H9 (cell line): ENCODE measurements around the gene NPBWR2. TPM values are rescaled to one million over a fixed set of nuclear protein-coding genes. Genes with fewer than 3 reads are reported as not detected.
A peak's percentile ranks its signal among the peaks of the same experiment; 100 is the strongest.

Experiments used
- DNase-seq: peaks from one replicate; pipeline ENCODE4 v3.0.0-alpha.2; 2017
- H2AFZ ChIP-seq: one replicate; pipeline ENCODE4 v1.6.1; 2013; ENCODE audit warnings: mild to moderate bottlenecking, low read length, control low read depth, moderate library complexity
- H2AK5ac ChIP-seq: 2 replicates; pipeline ENCODE4 v1.6.1; 2013; ENCODE audit warnings: low read length, control low read depth, mixed read lengths; ENCODE audit not compliant: insufficient read length
- H2BK120ac ChIP-seq: one replicate; pipeline ENCODE4 v1.6.1; 2013; ENCODE audit warnings: low read depth, mild to moderate bottlenecking, low read length, control low read depth, inconsistent platforms; ENCODE audit not compliant: poor library complexity, severe bottlenecking
- H2BK12ac ChIP-seq: 2 replicates; pipeline ENCODE4 v1.6.1; 2013; ENCODE audit warnings: low read length, control low read depth, mixed read lengths, low read depth; ENCODE audit not compliant: insufficient read length
- H2BK15ac ChIP-seq: 2 replicates; pipeline ENCODE4 v1.6.1; 2013; ENCODE audit warnings: low read depth, low read length, control low read depth
- H2BK20ac ChIP-seq: one replicate; pipeline ENCODE4 v1.6.1; 2013; ENCODE audit warnings: low read depth, mild to moderate bottlenecking, low read length, control low read depth, inconsistent platforms; ENCODE audit not compliant: poor library complexity, severe bottlenecking
- H2BK5ac ChIP-seq: 2 replicates; pipeline ENCODE4 v1.6.1; 2013; ENCODE audit warnings: low read length, control low read depth, mixed read lengths; ENCODE audit not compliant: insufficient read length
- H3K14ac ChIP-seq: 2 replicates; pipeline ENCODE4 v1.6.1; 2013; ENCODE audit warnings: low read length, control low read depth; ENCODE audit not compliant: insufficient read depth
- H3K18ac ChIP-seq: 2 replicates; pipeline ENCODE4 v1.6.1; 2013; ENCODE audit warnings: low read depth, mild to moderate bottlenecking, mixed read lengths, low read length, control low read depth; ENCODE audit not compliant: insufficient read length
- H3K23ac ChIP-seq: 2 replicates; pipeline ENCODE4 v1.6.1; 2013; ENCODE audit warnings: low read length, control low read depth, mixed read lengths, low read depth; ENCODE audit not compliant: insufficient read length
- H3K23me2 ChIP-seq: 2 replicates; pipeline ENCODE4 v1.6.1; 2013; ENCODE audit warnings: low read depth, mild to moderate bottlenecking, mixed read lengths, low read length, control low read depth; ENCODE audit not compliant: insufficient read length, poor library complexity, severe bottlenecking
- H3K27ac ChIP-seq: 2 replicates; pipeline ENCODE4 v1.5.1; 2013; ENCODE audit warnings: low read length, control low read depth, mixed read lengths, low read depth; ENCODE audit not compliant: insufficient read length
- H3K27me3 ChIP-seq: 2 replicates; pipeline ENCODE4 v1.6.1; 2013; ENCODE audit warnings: low read length, control low read depth, inconsistent platforms; ENCODE audit not compliant: insufficient read depth
- H3K4ac ChIP-seq: 2 replicates; pipeline ENCODE4 v1.6.1; 2013; ENCODE audit warnings: low read depth, mild to moderate bottlenecking, control low read depth, inconsistent platforms, low read length, moderate library complexity
- H3K4me1 ChIP-seq: 2 replicates; pipeline ENCODE4 v1.6.1; 2013; ENCODE audit warnings: low read length, control low read depth, inconsistent platforms; ENCODE audit not compliant: insufficient read depth
- H3K4me2 ChIP-seq: 2 replicates; pipeline ENCODE4 v1.6.1; 2013; ENCODE audit warnings: low read length, control low read depth, mixed read lengths; ENCODE audit not compliant: insufficient read length, insufficient read depth
- H3K56ac ChIP-seq: 2 replicates; pipeline ENCODE4 v1.6.1; 2013; ENCODE audit warnings: low read depth, mild to moderate bottlenecking, mixed read lengths, low read length, control low read depth; ENCODE audit not compliant: insufficient read length
- H3K79me1 ChIP-seq: 2 replicates; pipeline ENCODE4 v1.6.1; 2013; ENCODE audit warnings: low read depth, mild to moderate bottlenecking, moderate library complexity, low read length, control low read depth, inconsistent platforms; ENCODE audit not compliant: insufficient read depth, poor library complexity, severe bottlenecking
- H3K79me2 ChIP-seq: 2 replicates; pipeline ENCODE4 v1.6.1; 2013; ENCODE audit warnings: low read length, control low read depth, inconsistent platforms; ENCODE audit not compliant: insufficient read depth
- H3K9ac ChIP-seq: 2 replicates; pipeline ENCODE4 v1.6.1; 2013; ENCODE audit warnings: low read length, control low read depth, mixed read lengths; ENCODE audit not compliant: insufficient read length; ENCODE audit errors: extremely low read depth
- H3K9me3 ChIP-seq: one replicate; pipeline ENCODE4 v1.6.1; 2013; ENCODE audit warnings: low read depth, low read length, inconsistent platforms; ENCODE audit not compliant: control insufficient read depth
- H3T11ph ChIP-seq: one replicate; pipeline ENCODE4 v1.6.1; 2013; ENCODE audit warnings: mild to moderate bottlenecking, low read length, control low read depth, inconsistent platforms
- H4K20me1 ChIP-seq: one replicate; pipeline ENCODE4 v1.6.1; 2013; ENCODE audit not compliant: control insufficient read depth, insufficient read length, insufficient read depth
- H4K5ac ChIP-seq: 2 replicates; pipeline ENCODE4 v1.6.1; 2013; ENCODE audit warnings: low read depth, mild to moderate bottlenecking, mixed read lengths, low read length, control low read depth; ENCODE audit not compliant: insufficient read length
- H4K8ac ChIP-seq: replicated peaks from 2 replicates; pipeline ENCODE4 v1.6.1; 2013; ENCODE audit warnings: low read length, control low read depth, mixed read lengths, low read depth; ENCODE audit not compliant: insufficient read length
- H4K91ac ChIP-seq: 2 replicates; pipeline ENCODE4 v1.6.1; 2013; ENCODE audit warnings: low read depth, mild to moderate bottlenecking, moderate library complexity, mixed read lengths, low read length, control low read depth; ENCODE audit not compliant: insufficient read length
- H3K27ac Mint-ChIP-seq, 3 experiments: 2 replicates in 2 of 3; 3 replicates in 1 of 3; pipeline ENCODE4 v1.8.0; 2020 to 2021; ENCODE audit warnings: mixed read lengths in 3 of 3, mild to moderate bottlenecking in 1 of 3, moderate library complexity in 1 of 3
- H3K27me3 Mint-ChIP-seq: 2 replicates; pipeline ENCODE4 v1.8.0; 2021; ENCODE audit warnings: low read depth, mild to moderate bottlenecking, moderate library complexity, mixed read lengths
- H3K36me3 Mint-ChIP-seq, 3 experiments: 2 replicates in 2 of 3; 3 replicates in 1 of 3; pipeline ENCODE4 v1.8.0; 2020 to 2021; ENCODE audit warnings: low read depth in 3 of 3, mixed read lengths in 3 of 3; ENCODE audit not compliant: insufficient read depth in 1 of 3
- H3K4me1 Mint-ChIP-seq, 2 experiments: 2 replicates each; pipeline ENCODE4 v1.8.0; 2020; ENCODE audit warnings: mixed read lengths in 2 of 2
- H3K4me3 Mint-ChIP-seq, 2 experiments: 2 replicates in 1 of 2; 3 replicates in 1 of 2; pipeline ENCODE4 v1.8.0; 2020 to 2021; ENCODE audit warnings: mild to moderate bottlenecking in 2 of 2, mixed read lengths in 2 of 2, moderate library complexity in 1 of 2
- H3K9me3 Mint-ChIP-seq, 2 experiments: 2 replicates in 1 of 2; 3 replicates in 1 of 2; pipeline ENCODE4 v1.8.0; 2020; ENCODE audit warnings: mild to moderate bottlenecking in 2 of 2, mixed read lengths in 2 of 2, moderate library complexity in 1 of 2
- WGBS: extraction: QIAGEN DNeasy Blood & Tissue Kit; methylation state at CpG from one replicate; pipeline ENCODE4 v1.1.7; 2013; ENCODE audit warnings: missing lambda C conversion rate, low lambda C conversion rate, mixed read lengths; ENCODE audit not compliant: insufficient read length; ENCODE audit errors: extremely low coverage; 5-methylcytosine and 5-hydroxymethylcytosine counted together
- total RNA-seq: library from RNA; stranded (reverse); gene quantifications from 2 replicates; pipeline ENCODE4 v1.2.1, GENCODE V29; 2021
- TF ChIP-seq, protein P1 (sequence below): fragments of 200-600 bp; sonication (generic); conservative IDR thresholded peaks from 3 replicates; pipeline ENCODE4 v1.8.0; 2021; ENCODE audit warnings: antibody characterized with exemption, mild to moderate bottlenecking

NPBWR2 gene
- total RNA-seq, 1 experiment from 2014 or later, result not detected

DNA sequence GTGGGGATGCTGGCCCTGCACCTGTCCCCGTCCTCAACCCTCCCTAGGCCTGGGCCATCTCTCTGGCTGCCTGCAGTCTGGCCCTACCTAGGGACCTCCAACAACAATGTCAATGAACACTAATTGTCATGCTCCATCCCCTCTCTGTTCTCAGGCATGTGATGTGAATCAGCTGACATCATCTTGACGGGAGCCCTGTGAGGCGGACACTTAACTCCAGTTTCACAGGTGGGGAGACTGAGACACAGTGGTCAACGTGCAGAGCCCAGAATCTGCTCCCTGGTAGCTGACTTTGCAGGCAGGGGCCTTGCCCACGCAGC is 45.1 kb downstream of the NPBWR2 start:
- Histone ChIP-seq H2AK5ac (no peak overlapping the region), H3K56ac (no peak overlapping the region), H3K9me3 (no peaks in the 10 kb centered on the region), H3K79me2 (no peaks in the 10 kb centered on the region), H3K23me2 (peaks cover 6% of the 10 kb centered on the region), H3K23ac (no peak overlapping the region), H4K91ac (no peak overlapping the region), H4K8ac (no peak overlapping the region), H2AFZ (no peak overlapping the region), H2BK120ac (no peak overlapping the region), H3K27me3 (no peaks in the 10 kb centered on the region), H3K4me2 (peak overlapping the region; percentile 49), H3K27ac (no peak overlapping the region), H3K79me1 (no peaks in the 10 kb centered on the region), H3K4me1 (peaks cover 1% of the 10 kb centered on the region; the same call in 1 of the 2 replicates), H4K20me1 (no peaks in the 10 kb centered on the region), H3K9ac (no peak overlapping the region), H2BK12ac (no peak overlapping the region), H3T11ph (no peak overlapping the region), H2BK5ac (no peak overlapping the region), H2BK15ac (no peak overlapping the region), H4K5ac (no peak overlapping the region), H3K18ac (no peak overlapping the region), H2BK20ac (no peak overlapping the region), H3K14ac (no peak overlapping the region), H3K4ac (no peak overlapping the region)
- DNase-seq, result no peak
- Mint-ChIP-seq H3K27me3 (peaks cover 5% of the 10 kb centered on the region), H3K36me3 (no peaks in the 10 kb centered on the region; a peak in 1 of 7 replicates), H3K9me3 (no peaks in the 10 kb centered on the region; a peak in 1 of 5 replicates), H3K27ac (no peak overlapping the region), H3K4me1 (peaks cover 34 to 41% of the 10 kb centered on the region in 2 experiments), H3K4me3 (peak overlapping the region; percentile 77 to 84)
- TF ChIP-seq, protein P1, sequence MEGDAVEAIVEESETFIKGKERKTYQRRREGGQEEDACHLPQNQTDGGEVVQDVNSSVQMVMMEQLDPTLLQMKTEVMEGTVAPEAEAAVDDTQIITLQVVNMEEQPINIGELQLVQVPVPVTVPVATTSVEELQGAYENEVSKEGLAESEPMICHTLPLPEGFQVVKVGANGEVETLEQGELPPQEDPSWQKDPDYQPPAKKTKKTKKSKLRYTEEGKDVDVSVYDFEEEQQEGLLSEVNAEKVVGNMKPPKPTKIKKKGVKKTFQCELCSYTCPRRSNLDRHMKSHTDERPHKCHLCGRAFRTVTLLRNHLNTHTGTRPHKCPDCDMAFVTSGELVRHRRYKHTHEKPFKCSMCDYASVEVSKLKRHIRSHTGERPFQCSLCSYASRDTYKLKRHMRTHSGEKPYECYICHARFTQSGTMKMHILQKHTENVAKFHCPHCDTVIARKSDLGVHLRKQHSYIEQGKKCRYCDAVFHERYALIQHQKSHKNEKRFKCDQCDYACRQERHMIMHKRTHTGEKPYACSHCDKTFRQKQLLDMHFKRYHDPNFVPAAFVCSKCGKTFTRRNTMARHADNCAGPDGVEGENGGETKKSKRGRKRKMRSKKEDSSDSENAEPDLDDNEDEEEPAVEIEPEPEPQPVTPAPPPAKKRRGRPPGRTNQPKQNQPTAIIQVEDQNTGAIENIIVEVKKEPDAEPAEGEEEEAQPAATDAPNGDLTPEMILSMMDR, result no peak
- no CpG with 5 or more reads among the region's 5 CpGs for whole genome bisulfite sequencing
